ENCODE results near the gene SOD1.
"Not testable (repeated sequence)": the region's sequence is repeated elsewhere in the genome, so short reads cannot be mapped to it uniquely, and the experiment has no call there.

SOD1 gene

DNA sequence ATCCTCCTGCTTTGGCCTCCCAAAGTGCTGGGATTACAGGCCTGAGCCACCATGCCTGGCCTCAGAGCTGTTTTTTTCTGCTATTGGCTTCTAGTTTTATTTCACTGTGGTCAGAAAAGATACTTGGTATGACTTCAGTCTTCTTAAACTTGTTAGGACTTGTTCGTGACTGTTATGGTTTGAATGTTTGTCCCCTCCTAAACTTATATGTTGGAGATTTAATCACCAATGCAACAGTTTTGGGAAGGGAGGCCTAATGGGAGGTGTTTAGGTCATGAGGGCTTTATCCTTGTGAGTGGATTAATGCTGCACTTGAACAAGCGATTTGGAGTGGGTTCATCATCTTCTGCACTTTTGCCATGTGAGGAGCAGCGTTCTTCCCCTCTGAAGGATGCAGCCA lies 24.5 kb upstream of the SOD1 start:
- CTCF ChIA-PET, result no interaction called here

DNA sequence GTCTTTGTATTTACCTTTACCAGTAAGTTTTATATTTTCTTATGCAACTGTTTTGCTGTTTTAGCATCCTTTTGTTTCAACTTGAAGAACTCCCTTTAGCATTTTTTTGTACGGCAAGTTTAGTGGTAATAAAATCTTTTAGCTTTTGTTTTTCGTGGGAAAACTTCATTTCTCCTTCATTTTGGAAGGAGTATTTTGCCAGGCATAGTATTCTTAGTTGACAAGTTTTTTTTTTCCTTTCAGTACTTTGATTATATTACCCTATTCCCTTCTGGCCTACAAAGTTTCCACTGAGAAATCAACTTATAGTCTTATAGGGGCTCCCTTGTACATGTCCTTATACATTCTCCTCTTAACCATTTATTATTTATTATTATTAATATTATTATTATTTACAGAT lies 22.6 kb upstream of the SOD1 start:
- H3K4me3 ChIP-seq (ENCODE audit: low read depth, low read length), result no peak overlapping the region
- CTCF ChIA-PET, result no interaction called here
- TF ChIP-seq, protein P1, sequence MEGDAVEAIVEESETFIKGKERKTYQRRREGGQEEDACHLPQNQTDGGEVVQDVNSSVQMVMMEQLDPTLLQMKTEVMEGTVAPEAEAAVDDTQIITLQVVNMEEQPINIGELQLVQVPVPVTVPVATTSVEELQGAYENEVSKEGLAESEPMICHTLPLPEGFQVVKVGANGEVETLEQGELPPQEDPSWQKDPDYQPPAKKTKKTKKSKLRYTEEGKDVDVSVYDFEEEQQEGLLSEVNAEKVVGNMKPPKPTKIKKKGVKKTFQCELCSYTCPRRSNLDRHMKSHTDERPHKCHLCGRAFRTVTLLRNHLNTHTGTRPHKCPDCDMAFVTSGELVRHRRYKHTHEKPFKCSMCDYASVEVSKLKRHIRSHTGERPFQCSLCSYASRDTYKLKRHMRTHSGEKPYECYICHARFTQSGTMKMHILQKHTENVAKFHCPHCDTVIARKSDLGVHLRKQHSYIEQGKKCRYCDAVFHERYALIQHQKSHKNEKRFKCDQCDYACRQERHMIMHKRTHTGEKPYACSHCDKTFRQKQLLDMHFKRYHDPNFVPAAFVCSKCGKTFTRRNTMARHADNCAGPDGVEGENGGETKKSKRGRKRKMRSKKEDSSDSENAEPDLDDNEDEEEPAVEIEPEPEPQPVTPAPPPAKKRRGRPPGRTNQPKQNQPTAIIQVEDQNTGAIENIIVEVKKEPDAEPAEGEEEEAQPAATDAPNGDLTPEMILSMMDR (IDR thresholded peaks at IDR 0.05; ENCODE audit: insufficient read depth, low read length, missing control alignments), result no peak
- POLR2A ChIA-PET, result no interaction called here
- no peak for DNase-seq (ENCODE audit: low read depth, low spot score)

More for the DNA sequence above, 24.5 kb upstream of the SOD1 start:
- no peak overlapping the region for H3K4me3 ChIP-seq (ENCODE audit: low read depth, low read length)
- no peak for DNase-seq (ENCODE audit: low read depth, low spot score)
- POLR2A ChIA-PET, result no interaction called here
- TF ChIP-seq, protein P1 (IDR thresholded peaks at IDR 0.05; ENCODE audit: insufficient read depth, low read length, missing control alignments), result no peak

DNA sequence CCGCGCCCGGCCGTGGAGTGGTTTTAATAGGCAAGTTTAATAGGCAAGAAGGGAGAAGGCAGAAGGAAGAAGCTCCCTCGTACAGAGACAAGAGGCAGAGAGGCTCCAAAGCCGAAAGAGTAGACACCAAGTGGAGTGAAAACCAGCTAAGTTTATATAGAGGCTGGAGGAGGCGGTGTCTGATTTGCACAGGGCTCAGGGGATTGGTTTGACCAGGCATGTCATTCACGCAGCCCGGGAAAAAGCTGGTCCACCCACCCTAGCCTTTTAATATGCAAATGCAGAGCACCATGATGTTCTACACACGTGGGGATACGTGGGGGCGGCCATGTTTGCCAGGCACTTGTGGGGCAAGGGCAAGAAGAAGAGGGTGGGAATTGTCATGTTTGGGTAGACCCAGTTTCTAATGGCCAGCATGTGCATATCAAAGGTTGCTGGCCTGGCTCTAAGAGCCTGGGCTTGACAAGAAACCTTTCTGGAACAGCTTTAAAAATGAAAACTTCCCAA lies 18.0 kb upstream of the SOD1 start:
- DNase-seq (ENCODE audit: low read depth, low spot score), result no peak
- CTCF ChIA-PET, result no interaction called here
- H3K4me3 ChIP-seq (ENCODE audit: low read depth, low read length), result no peak overlapping the region
- TF ChIP-seq, protein P1 (IDR thresholded peaks at IDR 0.05; ENCODE audit: insufficient read depth, low read length, missing control alignments), result no peak
- POLR2A ChIA-PET, result no interaction called here

DNA sequence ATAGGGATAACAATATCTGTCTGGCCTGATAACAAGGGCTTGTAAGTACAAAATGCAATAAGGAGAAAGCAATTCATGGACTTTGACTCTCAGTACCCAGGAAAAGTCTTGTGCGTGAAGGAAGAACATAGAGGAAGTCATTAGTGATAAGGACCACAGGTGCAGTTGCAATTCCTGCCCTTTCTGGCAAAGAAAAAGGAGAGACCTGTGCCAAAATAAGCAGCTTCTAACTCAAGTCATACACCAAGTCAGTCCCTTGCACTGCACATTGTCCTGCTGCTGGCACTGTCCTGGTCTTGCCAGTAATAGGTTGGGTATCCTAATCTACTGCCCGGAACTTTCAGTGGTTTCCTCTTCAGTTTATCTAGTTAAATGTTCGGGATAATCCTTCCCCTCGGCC lies 14.8 kb upstream of the SOD1 start:
- POLR2A ChIA-PET, result no interaction called here
- CTCF ChIA-PET, result no interaction called here

DNA sequence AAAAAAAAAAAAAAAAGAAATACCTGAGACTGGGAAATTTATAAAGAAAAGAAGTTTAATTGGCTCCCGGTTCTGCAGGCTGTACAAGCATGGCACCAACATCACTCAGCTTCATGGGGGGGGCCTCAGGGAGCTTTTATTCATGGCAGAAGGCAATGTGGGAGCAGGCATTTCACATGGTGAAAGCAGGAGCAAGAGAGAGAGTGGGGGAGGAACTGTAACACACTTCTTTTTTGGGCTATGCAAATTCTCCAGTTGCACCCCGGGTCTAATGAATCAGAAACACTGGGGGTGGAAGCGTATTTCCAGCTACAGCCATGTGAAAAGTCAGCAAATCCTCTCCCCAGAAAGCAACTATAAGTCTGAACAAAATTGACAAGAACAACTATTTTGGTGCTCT lies 11.8 kb upstream of the SOD1 start:
- TF ChIP-seq, protein P1 (IDR thresholded peaks at IDR 0.05; ENCODE audit: insufficient read depth, low read length, missing control alignments), result no peak
- POLR2A ChIA-PET, result no interaction called here
- no peak for DNase-seq (ENCODE audit: low read depth, low spot score)
- CTCF ChIA-PET, result no interaction called here
- H3K4me3 ChIP-seq (ENCODE audit: low read depth, low read length), result no peak overlapping the region

More for the DNA sequence above, 14.8 kb upstream of the SOD1 start:
- DNase-seq (ENCODE audit: low read depth, low spot score), result no peak
- H3K4me3 ChIP-seq (ENCODE audit: low read depth, low read length), result no peak overlapping the region
- TF ChIP-seq, protein P1 (IDR thresholded peaks at IDR 0.05; ENCODE audit: insufficient read depth, low read length, missing control alignments), result no peak

DNA sequence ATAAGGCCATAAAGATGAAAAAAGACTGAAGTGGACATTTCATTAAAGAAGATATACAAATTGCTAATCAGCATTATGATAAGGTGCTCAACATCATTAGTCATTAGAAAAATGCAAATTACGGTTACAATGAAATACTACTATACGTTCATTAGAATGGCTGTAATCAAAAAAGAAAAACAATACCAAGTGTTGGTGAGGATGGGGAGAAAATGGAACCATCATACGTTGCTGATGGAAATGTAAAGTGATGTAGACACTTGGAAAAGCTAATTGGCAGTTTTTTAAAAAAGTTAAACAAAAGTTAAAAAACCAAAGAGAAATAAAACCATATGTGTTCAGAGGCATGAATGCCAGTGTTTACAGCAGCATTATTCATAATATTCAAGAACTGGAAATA lies 8.6 kb upstream of the SOD1 start:
- CTCF ChIA-PET, result no interaction called here
- TF ChIP-seq, protein P1 (IDR thresholded peaks at IDR 0.05; ENCODE audit: insufficient read depth, low read length, missing control alignments), result no peak

DNA sequence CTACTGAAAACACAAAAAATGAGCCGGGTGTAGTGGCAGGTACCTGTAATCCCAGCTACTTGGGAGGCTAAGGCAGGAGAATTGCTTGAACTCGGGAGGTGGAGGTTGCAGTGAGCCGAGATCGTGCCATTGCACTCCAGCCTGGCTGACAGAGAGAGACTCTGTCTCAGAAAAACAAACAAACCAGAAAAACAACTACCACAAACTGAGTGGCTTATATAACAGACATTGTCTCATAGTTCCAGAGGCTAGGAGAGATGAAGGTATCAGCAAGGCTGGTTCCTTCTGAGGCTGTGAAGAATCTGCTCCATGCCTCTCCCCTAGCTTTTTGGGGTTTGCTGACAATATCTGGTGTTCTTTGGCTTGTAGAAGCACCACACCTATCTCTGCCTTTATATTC lies 8.0 kb upstream of the SOD1 start:
- CTCF ChIA-PET; H3K4me3 ChIP-seq (ENCODE audit: low read depth, low read length); DNase-seq (ENCODE audit: low read depth, low spot score); POLR2A ChIA-PET: not testable (repeated sequence)

More for the DNA sequence above, 8.6 kb upstream of the SOD1 start:
- DNase-seq (ENCODE audit: low read depth, low spot score), result no peak
- POLR2A ChIA-PET, result no interaction called here
- H3K4me3 ChIP-seq (ENCODE audit: low read depth, low read length), result no peak overlapping the region
